Prostate gland (tissue), 2 donors: ENCODE data around the gene UBE2L3. TPM values are rescaled to one million over a fixed set of nuclear protein-coding genes. Genes with fewer than 3 reads are reported as not detected.
"Not testable (repeated sequence)": the region's sequence is repeated elsewhere in the genome, so short reads cannot be mapped to it uniquely, and the experiment has no call there.

Experiments
- DNase-seq: peaks from one replicate; pipeline ENCODE4 v3.0.0-alpha.2; 2019; ENCODE audit warnings: low spot score
- H3K27ac ChIP-seq, 2 donors: fragments of 200-600 bp; sonication (generic); 2 replicates each; pipeline ENCODE4 v1.5.1; 2017 to 2019
- H3K27me3 ChIP-seq: fragments of 200-600 bp; sonication (generic); replicated peaks from 2 replicates; pipeline ENCODE4 v1.5.1; 2019; ENCODE audit not compliant: insufficient read depth
- H3K36me3 ChIP-seq, 2 donors: fragments of 200-600 bp; sonication (generic); 1 replicate in 1 of 2; 2 replicates in 1 of 2; pipeline versions ENCODE4 v1.5.1 to v1.8.1; 2017 to 2019
- H3K4me1 ChIP-seq: fragments of 200-600 bp; sonication (generic); replicated peaks from 2 replicates; pipeline ENCODE4 v1.5.1; 2019
- H3K4me3 ChIP-seq, 2 donors: fragments of 200-600 bp; sonication (generic); 2 replicates each; pipeline ENCODE4 v1.5.1; 2017 to 2019
- H3K9me3 ChIP-seq: fragments of 200-600 bp; sonication (generic); 2 replicates; pipeline ENCODE4 v1.5.1; 2017
- CTCF ChIP-seq, 4 experiments: fragments of 200-600 bp in 2 of 4; fragments of 450-650 bp in 2 of 4; sonication (generic) in 2 of 4; IDR thresholded peaks; 1 replicate in 3 of 4; 2 replicates in 1 of 4; pipeline ENCODE4 v1.5.1; 2016 to 2019; ENCODE audit warnings: antibody characterized with exemption in 4 of 4, mild to moderate bottlenecking in 2 of 4, moderate library complexity in 2 of 4
- POLR2A ChIP-seq: fragments of 450-650 bp; IDR thresholded peaks from one replicate; pipeline ENCODE4 v1.6.1; 2016; ENCODE audit warnings: antibody characterized with exemption, mild to moderate bottlenecking
- POLR2AphosphoS5 ChIP-seq: sonication (generic); formaldehyde crosslinking; IDR thresholded peaks from one replicate; pipeline ENCODE4 v1.6.1; 2017; ENCODE audit warnings: antibody characterized with exemption
- WGBS: methylation state at CpG from one replicate; pipeline ENCODE4 v1.1.5; 2018; 5-methylcytosine and 5-hydroxymethylcytosine counted together
- intact Hi-C: fragments of 100-400 bp; cut with DNase I; formaldehyde crosslinking; loops from one replicate; pipeline ENCODE4 v1.14.2; 2022
- total RNA-seq, 2 donors: library from RNA; depleted of rRNA; stranded (reverse); fragments of >200 nt; gene quantifications; one replicate each; pipeline ENCODE4 v1.1.0, GENCODE V29; 2016

UBE2L3 gene
- total RNA-seq, 2 donors from 2014 or later = 61.7 to 78.1 TPM

DNA sequence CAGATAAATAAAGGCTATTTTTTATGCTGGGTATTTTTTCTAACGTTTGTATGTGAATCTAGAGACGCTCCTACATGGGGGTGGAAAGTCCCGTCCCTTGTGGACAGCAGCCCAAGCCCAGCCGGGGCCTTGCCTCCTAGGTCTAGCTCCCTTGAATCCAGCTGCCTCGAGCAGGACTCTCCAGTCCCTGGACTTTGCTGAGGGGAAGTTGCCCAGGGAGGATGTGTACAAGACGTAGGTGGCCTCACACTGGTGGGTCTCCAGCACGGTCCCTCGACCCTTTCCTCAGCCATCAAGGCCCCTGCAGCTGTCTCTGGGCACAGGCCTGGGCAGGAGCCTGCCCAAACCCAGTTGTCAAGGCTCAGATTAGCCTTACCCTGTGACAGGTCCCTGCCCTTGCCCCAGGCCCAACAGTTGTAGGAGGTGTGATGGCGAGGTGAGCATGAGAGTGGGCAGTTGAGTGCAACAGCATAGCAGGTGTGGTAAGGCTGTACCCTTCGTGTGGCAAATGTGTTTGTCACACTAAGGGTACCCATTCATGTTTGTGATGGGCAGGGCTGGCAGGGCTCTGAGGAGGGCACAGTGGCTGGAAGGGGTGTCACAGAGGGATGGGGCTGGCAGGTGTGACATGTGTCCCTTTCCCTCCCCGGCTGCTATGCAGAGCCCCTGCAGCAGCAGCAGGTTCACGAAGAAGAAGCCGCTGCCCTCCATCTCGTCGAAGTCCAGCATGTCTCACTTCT lies 68.4 kb downstream of the UBE2L3 start:
- TF ChIP-seq POLR2AphosphoS5 (no peak), CTCF (IDR thresholded peaks at IDR 0.05) (no peak), POLR2A (no peak)
- no peak overlapping the region for H3K27ac ChIP-seq
- no peak for DNase-seq
- H3K4me3 ChIP-seq = no peak overlapping the region
- WGBS = 84% methylated on average over 15 of the region's 15 CpGs
- intact Hi-C loops = no loop called here
- no peaks in the 10 kb centered on the region for H3K4me1 ChIP-seq
- no peaks in the 10 kb centered on the region for H3K27me3 ChIP-seq
- H3K36me3 ChIP-seq = no peaks in the 10 kb centered on the region
- H3K9me3 ChIP-seq = no peaks in the 10 kb centered on the region

DNA sequence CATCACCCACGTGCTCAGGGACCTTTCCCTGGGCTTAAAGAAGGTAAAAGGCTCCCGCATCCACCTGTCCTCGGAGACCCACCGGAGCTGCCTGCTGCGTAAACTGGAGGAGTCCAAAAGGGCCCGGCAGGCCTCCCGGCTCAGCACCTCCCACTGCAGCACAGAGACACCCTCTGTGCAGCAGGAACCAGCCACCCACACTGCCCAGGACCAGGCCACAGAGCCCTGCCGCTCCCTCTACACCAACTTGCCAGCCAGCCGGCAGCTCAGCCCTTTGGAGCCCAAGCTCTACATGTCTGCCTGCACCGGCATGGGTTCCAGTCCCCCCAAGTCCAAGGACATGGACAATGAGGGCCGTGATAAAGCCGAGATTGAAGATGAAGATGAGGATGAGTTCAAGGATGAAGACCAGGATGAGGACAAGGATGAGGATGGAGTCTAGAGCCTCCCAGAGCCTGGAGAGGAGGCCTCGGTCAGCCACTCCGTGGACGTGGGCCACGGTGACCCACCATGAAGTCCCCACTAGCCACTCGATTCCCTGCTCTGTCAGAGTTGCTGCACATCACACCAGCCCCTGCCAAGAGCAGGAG lies 69.2 kb downstream of the UBE2L3 start:
- Histone ChIP-seq H3K27me3 (no peaks in the 10 kb centered on the region), H3K9me3 (no peaks in the 10 kb centered on the region), H3K36me3 (no peaks in the 10 kb centered on the region), H3K4me1 (no peaks in the 10 kb centered on the region), H3K4me3 (no peak overlapping the region), H3K27ac (no peak overlapping the region)
- intact Hi-C loops = no loop called here
- WGBS = 90% methylated on average over 17 of the region's 17 CpGs
- DNase-seq = no peak
- TF ChIP-seq POLR2A (no peak), POLR2AphosphoS5 (no peak), CTCF (IDR thresholded peaks at IDR 0.05) (no peak)

- 93% methylated on average over 2 of the region's 2 CpGs for WGBS
- H3K27ac ChIP-seq, H3K4me3 ChIP-seq, H3K36me3 ChIP-seq, H3K9me3 ChIP-seq, intact Hi-C loops, H3K4me1 ChIP-seq, DNase-seq, H3K27me3 ChIP-seq: not testable (repeated sequence)
Measured at GRCh38 chr22:21637450-21637849, 69.9 kb downstream of the UBE2L3 start.

DNA sequence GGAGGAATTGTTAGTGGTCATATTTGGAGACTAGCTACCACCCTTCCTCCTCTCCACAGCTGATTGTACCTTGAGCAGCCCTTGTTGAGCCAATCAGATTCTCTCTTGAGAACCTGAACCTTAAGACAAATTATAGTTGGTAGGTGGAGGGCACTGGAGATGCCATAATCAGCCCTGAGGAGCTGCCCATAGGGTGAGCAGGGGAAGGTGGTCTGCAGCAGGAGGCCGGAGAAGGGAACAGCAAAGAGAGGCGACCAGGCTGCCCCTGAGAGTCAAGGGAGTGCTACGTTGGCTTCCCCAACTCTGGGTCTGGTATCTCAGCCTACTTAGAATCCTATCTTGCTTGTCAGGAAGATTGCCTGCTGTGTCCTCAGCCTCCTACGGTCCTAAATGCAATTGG lies 71.8 kb downstream of the UBE2L3 start:
- intact Hi-C loops = no loop called here

DNA sequence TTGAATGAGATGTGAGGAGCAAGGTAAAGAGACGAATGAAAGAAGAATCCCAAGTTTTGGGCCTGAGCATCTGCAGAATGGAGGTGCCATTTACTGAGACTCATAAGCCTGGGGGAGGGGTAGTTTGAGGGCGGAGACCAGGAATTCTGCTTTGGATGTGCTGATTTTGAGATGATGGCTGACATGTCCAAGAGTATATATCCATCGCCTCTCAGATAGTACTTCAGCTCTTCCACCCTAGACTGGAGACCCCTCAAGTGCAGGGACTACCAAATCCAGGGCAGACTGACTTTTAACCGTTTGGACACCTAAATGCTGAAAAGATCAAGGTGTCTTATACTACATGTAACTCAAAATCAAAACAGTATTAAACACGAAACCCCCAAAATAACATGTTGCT lies 73.3 kb downstream of the UBE2L3 start:
- intact Hi-C loops = no loop called here

More for the DNA sequence above, 71.8 kb downstream of the UBE2L3 start:
- Histone ChIP-seq H3K4me1 (no peaks in the 10 kb centered on the region), H3K9me3 (no peaks in the 10 kb centered on the region), H3K4me3 (no peak overlapping the region), H3K27ac (no peak overlapping the region), H3K27me3 (no peaks in the 10 kb centered on the region), H3K36me3 (no peaks in the 10 kb centered on the region)
- WGBS = 60% methylated on average over 4 of the region's 4 CpGs
- no peak for DNase-seq
- TF ChIP-seq CTCF (IDR thresholded peaks at IDR 0.05) (no peak), POLR2A (no peak), POLR2AphosphoS5 (no peak)

More for the DNA sequence above, 73.3 kb downstream of the UBE2L3 start:
- Histone ChIP-seq H3K27me3 (no peaks in the 10 kb centered on the region), H3K4me1 (no peaks in the 10 kb centered on the region), H3K9me3 (no peaks in the 10 kb centered on the region), H3K36me3 (no peaks in the 10 kb centered on the region), H3K27ac (no peak overlapping the region), H3K4me3 (no peak overlapping the region)
- WGBS = 85% methylated on average over 5 of the region's 5 CpGs
- no peak for DNase-seq
- no peak for TF ChIP-seq POLR2AphosphoS5
- no peak for TF ChIP-seq CTCF (IDR thresholded peaks at IDR 0.05)
- no peak for TF ChIP-seq POLR2A
